Measurements from ENCODE around the gene CAMKMT.
A peak's percentile ranks its signal among the peaks of the same experiment; 100 is the strongest.

Gene CAMKMT

GRCh38 chr2:44361330-44362206, at the start of gene CAMKMT, which contains the start of gene PREPL:
TSS of gene CAMKMT (plus strand) at chr2:44361947.
TSS of gene PREPL (minus strand) at chr2:44361494. CDS start at chr2:44346342, 15,152 bp downstream.
- DNase-seq (ENCODE audit: low read depth), result peak; percentile 94

DNA sequence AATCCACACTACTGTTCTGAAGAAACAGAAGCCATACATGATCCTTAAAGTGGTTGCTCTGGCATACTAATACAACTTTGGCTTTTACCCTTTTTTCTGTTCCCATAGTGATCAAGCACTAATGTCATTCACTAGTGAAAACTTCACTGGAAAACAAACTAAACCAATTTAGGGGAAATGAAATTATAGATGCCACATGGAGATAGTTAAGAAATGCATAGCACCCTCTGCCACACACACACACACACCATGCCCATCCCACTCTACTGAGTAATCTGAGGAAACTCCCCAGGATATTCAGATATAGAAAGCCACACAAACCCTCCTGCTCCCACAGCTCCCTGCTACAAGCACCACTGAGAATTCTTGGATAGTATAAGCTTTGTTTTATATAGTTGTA, 47.4 kb upstream of the CAMKMT start:
- DNase-seq (ENCODE audit: low read depth), result no peak

- DNase-seq (ENCODE audit: low read depth), result no peak
Observed at GRCh38 chr2:44315945-44316344, 45.8 kb upstream of the CAMKMT start.

DNA sequence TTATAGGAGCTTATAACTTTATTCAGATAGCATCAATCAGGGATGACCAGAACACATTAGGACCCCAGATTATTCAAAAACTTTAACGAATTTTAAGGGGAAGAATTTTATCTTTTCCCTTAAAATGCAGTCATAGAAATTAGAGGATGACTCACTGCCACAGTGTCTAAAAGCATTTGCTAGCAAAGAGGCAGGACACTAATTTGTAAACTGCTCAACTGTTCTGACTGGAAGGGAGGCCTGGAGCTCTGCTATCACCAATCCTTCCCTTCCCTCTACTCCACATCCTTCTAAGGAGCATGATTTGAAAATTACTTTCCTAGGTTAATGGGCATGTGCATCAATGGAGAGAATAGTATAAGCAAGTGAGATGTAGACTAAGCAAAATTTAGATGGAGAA, 40.9 kb upstream of the CAMKMT start:
- DNase-seq (ENCODE audit: low read depth), result no peak

GRCh38 chr2:44321360-44321759, 40.4 kb upstream of the CAMKMT start:
- DNase-seq (ENCODE audit: low read depth), result no peak

GRCh38 chr2:44324971-44325426, 36.7 kb upstream of the CAMKMT start:
- DNase-seq (ENCODE audit: low read depth), result no peak

- DNase-seq (ENCODE audit: low read depth), result no peak
Observed at GRCh38 chr2:44325897-44326296, 35.9 kb upstream of the CAMKMT start.

DNA sequence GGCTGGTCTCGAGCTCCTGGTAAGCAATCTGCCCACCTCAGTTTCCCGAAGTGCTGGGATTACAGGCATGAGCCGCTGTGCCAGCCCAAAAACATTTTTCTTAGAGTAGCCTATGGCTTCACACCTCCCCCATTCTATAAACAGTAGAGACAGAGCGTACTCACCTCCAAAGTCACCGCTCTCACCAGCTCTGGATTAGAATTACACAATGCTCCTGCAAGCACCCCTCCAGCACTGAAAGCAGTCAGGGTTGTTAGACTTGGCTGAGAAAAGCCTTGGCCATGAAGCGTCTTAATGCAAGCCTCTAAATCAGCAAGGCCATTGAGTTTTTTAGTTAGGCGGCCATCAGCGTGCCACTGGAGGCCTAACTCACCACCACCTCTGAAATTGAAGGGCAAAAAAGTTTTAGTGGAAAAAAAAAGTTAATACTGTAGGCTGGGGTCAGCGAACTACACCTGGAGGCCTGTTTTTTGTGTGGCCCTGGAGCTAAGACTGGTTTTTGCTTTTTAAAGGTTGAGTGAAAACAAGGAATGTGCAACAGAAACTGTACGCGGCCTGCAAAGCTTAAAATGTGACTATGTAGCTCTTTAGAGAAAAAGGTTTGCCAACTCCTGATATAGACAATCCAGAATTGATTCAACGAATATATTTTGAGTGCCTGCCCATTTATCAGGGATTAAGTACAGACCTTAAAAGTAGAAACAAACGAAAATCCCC, 35.0 kb upstream of the CAMKMT start:
- DNase-seq (ENCODE audit: low read depth), result no peak

DNA sequence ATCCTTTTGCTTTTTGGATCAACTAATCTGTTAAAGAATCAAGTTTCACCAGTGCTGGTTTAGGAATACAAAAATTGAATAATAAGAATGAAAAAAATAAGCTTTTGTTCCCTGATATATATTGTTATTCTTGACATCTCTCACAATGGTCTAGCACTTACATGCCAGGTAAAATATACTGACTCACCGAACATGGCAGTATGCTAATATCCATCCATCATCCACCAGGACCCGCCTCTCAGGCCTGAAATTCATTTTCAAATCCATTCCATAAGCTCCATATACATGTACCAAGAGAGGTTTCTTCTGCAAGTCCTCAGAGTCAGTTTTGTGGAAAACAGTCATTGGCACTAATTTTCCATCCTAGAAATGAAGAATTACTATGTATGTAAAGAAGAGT, 33.0 kb upstream of the CAMKMT start:
- DNase-seq (ENCODE audit: low read depth), result no peak

DNA sequence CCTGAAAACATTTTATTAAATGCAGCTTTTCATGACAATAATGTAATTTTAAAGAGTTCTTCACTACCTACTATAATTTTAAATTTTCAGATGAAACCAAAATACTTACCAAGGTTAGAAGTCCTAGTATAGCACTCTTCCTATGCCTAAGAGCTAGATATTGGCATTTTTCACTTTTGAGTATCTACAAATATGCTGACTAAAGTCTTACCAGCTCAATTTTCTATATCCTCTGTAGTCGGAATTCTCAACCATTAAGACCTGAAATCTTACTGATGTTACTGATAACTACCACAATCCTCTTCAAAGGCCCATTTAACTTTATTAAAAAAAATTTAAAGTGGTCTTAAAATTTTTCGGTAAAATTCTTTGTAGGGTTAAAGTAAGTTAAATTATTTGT, 32.4 kb upstream of the CAMKMT start:
- no peak for DNase-seq (ENCODE audit: low read depth)

- no peak for DNase-seq (ENCODE audit: low read depth)
Observed at GRCh38 chr2:44330801-44331200, 30.9 kb upstream of the CAMKMT start.

DNA sequence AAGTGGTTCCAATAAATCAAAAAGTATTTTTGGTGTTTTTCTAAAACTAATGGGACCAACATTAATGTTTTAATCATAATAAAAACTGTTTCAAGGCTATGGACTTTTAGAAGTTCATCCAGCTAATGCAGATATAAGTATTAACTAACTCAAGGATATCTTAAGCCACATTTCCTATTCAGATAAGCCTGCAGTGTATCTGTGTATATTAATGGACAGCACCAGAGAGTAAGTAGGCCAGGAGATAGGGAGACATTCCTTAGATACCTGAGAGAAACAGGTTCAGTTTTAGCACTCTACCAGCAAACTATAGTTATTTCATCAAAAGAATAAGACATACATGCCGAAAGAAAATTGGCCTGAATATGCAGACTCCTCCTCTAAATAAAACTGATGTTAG, 27.8 kb upstream of the CAMKMT start:
- no peak for DNase-seq (ENCODE audit: low read depth)

- no peak for DNase-seq (ENCODE audit: low read depth)
Observed at GRCh38 chr2:44335806-44336538, 25.8 kb upstream of the CAMKMT start.

- DNase-seq (ENCODE audit: low read depth), result no peak
Observed at GRCh38 chr2:44342854-44343253, 18.9 kb upstream of the CAMKMT start.

DNA sequence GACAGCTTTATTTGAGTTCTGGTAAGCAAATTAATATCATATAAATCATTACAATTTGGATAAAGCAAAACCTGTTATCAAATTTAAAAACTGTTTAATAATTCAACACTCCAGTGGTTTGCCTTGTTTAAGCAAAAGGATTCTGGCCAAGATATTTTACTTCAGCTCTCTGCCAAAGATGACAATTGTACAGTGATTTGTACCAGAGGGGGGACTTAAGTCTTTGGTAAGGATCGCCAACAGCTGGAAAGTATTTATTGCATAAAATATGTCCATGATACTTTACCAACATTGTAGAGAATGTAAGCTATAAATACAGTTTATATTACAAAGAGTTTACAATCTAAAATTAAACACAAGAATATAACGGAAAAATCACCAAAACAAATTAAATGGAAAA, 14.2 kb upstream of the CAMKMT start:
- DNase-seq (ENCODE audit: low read depth), result no peak

DNA sequence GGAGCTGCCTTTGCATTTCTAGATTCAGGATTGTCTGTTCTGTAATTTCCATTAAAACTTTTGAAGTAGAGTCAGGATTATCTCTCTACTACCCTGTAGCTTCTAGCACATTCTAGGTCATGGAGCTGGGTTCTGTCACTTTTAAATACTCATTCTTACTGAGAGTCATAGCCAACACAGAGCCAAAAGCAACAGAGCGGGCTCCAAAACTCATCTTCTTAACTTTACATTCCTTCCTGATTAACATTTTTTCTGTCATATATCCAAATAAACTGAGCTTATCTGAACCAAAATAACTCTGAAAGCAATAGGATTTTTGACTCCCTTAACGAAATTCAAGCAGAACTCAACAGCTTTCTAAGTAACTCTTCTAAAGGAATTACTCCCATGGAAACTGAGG, 13.3 kb upstream of the CAMKMT start:
- no peak for DNase-seq (ENCODE audit: low read depth)

GRCh38 chr2:44349506-44349905, 12.2 kb upstream of the CAMKMT start:
- no peak for DNase-seq (ENCODE audit: low read depth)

- DNase-seq (ENCODE audit: low read depth), result no peak
Observed at GRCh38 chr2:44351088-44351487, 10.7 kb upstream of the CAMKMT start.

DNA sequence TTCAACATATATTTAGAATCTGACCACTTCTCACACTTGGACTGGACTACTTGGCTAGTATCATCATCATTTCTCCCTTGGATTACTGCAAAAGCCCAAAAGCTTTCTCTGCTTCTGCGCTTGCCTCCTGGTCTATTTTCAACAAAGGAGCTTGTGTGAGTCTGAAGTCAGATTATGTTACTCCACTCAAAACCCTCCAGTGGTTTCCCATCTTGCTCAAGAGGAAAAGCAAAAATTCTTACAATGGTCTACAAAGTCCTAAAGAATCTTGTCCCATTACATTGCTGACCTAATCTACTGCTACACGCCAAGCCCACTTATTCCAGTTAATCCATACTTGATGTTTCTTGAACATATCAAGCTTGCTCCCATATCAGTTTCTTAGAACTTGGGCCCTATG, 10.1 kb upstream of the CAMKMT start:
- no peak for DNase-seq (ENCODE audit: low read depth)

GRCh38 chr2:44352510-44352909, 9.2 kb upstream of the CAMKMT start:
- DNase-seq (ENCODE audit: low read depth), result no peak

GRCh38 chr2:44354761-44355160, 7.0 kb upstream of the CAMKMT start:
- DNase-seq (ENCODE audit: low read depth), result no peak

- DNase-seq (ENCODE audit: low read depth), result no peak
Observed at GRCh38 chr2:44358503-44358902, 3.2 kb upstream of the CAMKMT start.

Data from stimulated activated CD8-positive, alpha-beta memory T cell treated with anti-CD3 and anti-CD28 coated beads, Interleukin-12 subunit alpha, Interleukin-12 subunit beta, amount 100 ng/mL, for 4 hours (primary cell).